OCI-LY7 (cell line): Measurements from ENCODE around the gene SPARC.

Source experiments
- CTCF ChIP-seq: fragments of 200-600 bp; sonication (generic); conservative IDR thresholded peaks from 2 replicates; pipeline ENCODE4 v1.5.1; 2014; ENCODE audit warnings: mild to moderate bottlenecking, antibody characterized with exemption, low read length, moderate library complexity, mixed read lengths
- EZH2phosphoT487 ChIP-seq: fragments of 200-600 bp; sonication (generic); IDR thresholded peaks from 2 replicates; pipeline ENCODE4 v1.6.1; 2018; ENCODE audit warnings: low read depth, borderline replicate concordance, mild to moderate bottlenecking, mixed run types, antibody characterized with exemption, low read length, moderate library complexity, mixed read lengths

GRCh38 chr5:151691706-151692105, 5.0 kb upstream of the SPARC start:
- TF ChIP-seq CTCF (no peak), EZH2phosphoT487 (no peak)
